ENCODE measurements around the gene INS. TPM values are rescaled to one million over a fixed set of nuclear protein-coding genes. Genes with fewer than 3 reads are reported as not detected.

Gene INS
- total and polyA plus RNA-seq, 4 donors = 1.2 to 3.3 TPM; not detected in 2

DNA sequence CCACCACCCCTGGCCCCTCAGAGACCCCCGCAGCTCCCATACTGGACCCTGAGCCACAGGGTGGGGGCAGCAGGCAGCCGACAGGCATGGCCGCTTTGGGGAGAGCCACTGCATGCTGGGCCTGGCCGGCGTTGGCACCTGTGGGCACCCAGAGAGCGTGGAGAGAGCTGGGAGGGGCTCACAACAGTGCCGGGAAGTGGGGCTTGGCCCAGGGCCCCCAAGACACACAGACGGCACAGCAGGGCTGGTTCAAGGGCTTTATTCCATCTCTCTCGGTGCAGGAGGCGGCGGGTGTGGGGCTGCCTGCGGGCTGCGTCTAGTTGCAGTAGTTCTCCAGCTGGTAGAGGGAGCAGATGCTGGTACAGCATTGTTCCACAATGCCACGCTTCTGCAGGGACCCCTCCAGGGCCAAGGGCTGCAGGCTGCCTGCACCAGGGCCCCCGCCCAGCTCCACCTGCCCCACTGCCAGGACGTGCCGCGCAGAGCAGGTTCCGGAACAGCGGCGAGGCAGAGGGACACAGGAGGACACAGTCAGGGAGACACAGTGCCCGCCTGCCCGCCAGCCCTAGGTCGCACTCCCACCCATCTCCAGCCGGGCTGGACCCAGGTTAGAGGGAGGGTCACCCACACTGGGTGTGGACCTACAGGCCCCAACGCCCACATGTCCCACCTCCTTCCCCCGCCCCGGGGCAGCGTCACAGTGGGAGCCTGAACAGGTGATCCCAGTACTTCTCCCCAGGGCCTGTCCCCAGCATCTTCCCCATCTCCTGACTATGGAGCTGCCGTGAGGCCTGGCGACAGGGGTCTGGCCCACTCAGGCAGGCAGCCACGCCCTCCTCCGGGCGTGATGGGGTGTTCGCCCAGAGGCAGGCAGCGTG lies 1.2 kb downstream of the INS start:
- H3K9ac ChIP-seq (ENCODE audit: insufficient read depth in 1 of 2, low read length in 2 of 2) = no peak overlapping the region
- no peak overlapping the region for H3K27ac ChIP-seq (ENCODE audit: low read depth in 1 of 2, low read length in 1 of 2)
- no peaks in the 10 kb centered on the region for H3K4me1 ChIP-seq (ENCODE audit: control insufficient read depth in 5 of 5, insufficient read depth in 5 of 5, low read length in 5 of 5)
- no peak for TF ChIP-seq CTCF (IDR thresholded peaks at IDR 0.05; ENCODE audit: control extremely low read depth, extremely low read depth)
- ATAC-seq (ENCODE audit: insufficient read depth, low FRiP score) (no peak), DNase-seq (no peak)
- H3K4me3 ChIP-seq = no peak overlapping the region
- peaks cover 0 to 12% (median 0%) of the 10 kb centered on the region in 3 donors for H3K27me3 ChIP-seq (ENCODE audit: control insufficient read depth in 3 of 3, insufficient read depth in 3 of 3, low read length in 2 of 3)
- 69 to 85% methylated on average over 36 of the region's 36 CpGs for WGBS, 2 donors
- H3K9me3 ChIP-seq (ENCODE audit: control insufficient read depth in 4 of 4, insufficient read depth in 3 of 4, low read length in 3 of 4) = peaks cover 0 to 3% (median 0%) of the 10 kb centered on the region in 4 donors
- no peaks in the 10 kb centered on the region for H3K36me3 ChIP-seq (ENCODE audit: control insufficient read depth in 4 of 4, insufficient read depth in 4 of 4, low read length in 4 of 4)

DNA sequence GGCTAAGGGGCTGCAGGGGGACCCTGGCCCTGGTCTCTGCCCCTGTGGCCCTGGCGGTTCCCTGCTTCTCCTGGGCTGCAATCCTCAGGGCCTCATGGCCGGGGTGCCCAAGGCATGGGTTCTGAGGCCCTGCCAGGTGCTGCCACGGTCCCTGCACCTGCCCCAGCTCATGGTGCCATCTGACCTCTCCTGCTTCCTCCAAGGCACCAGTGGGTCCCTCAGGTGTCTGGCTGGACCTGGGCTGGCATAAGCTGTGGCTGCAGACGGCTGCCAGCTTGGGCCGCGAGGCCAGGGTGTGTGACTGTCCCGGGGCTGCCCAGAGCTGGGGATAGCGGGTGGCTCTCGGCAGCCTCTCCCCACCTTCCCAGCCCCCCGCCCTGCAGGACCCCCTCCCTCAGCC lies 2.0 kb downstream of the INS start:
- H3K4me1 ChIP-seq (ENCODE audit: control insufficient read depth in 5 of 5, insufficient read depth in 5 of 5, low read length in 5 of 5) = no peaks in the 10 kb centered on the region
- peaks cover 0 to 12% (median 0%) of the 10 kb centered on the region in 3 donors for H3K27me3 ChIP-seq (ENCODE audit: control insufficient read depth in 3 of 3, insufficient read depth in 3 of 3, low read length in 2 of 3)
- H3K4me3 ChIP-seq = no peak overlapping the region
- H3K9me3 ChIP-seq (ENCODE audit: control insufficient read depth in 4 of 4, insufficient read depth in 3 of 4, low read length in 3 of 4) = peaks cover 0 to 3% (median 0%) of the 10 kb centered on the region in 4 donors
- no peak for TF ChIP-seq CTCF (IDR thresholded peaks at IDR 0.05; ENCODE audit: control extremely low read depth, extremely low read depth)
- H3K9ac ChIP-seq (ENCODE audit: insufficient read depth in 1 of 2, low read length in 2 of 2) = no peak overlapping the region
- no peak for ATAC-seq (ENCODE audit: insufficient read depth, low FRiP score)
- DNase-seq = no peak
- 75 to 86% methylated on average over 7 to 10 of the region's 10 CpGs for WGBS, 2 donors
- H3K36me3 ChIP-seq (ENCODE audit: control insufficient read depth in 4 of 4, insufficient read depth in 4 of 4, low read length in 4 of 4) = no peaks in the 10 kb centered on the region
- no peak overlapping the region for H3K27ac ChIP-seq (ENCODE audit: low read depth in 1 of 2, low read length in 1 of 2)

GRCh38 chr11:2158296-2158737 lies 2.7 kb downstream of the INS start:
- DNase-seq (no peak), ATAC-seq (ENCODE audit: insufficient read depth, low FRiP score) (no peak)
- Histone ChIP-seq H3K4me3 (no peak overlapping the region), H3K4me1 (ENCODE audit: control insufficient read depth in 5 of 5, insufficient read depth in 5 of 5, low read length in 5 of 5) (no peaks in the 10 kb centered on the region), H3K27ac (ENCODE audit: low read depth in 1 of 2, low read length in 1 of 2) (no peak overlapping the region), H3K36me3 (ENCODE audit: control insufficient read depth in 4 of 4, insufficient read depth in 4 of 4, low read length in 4 of 4) (no peaks in the 10 kb centered on the region), H3K27me3 (ENCODE audit: control insufficient read depth in 3 of 3, insufficient read depth in 3 of 3, low read length in 2 of 3) (peaks cover 0 to 12% (median 0%) of the 10 kb centered on the region in 3 donors), H3K9me3 (ENCODE audit: control insufficient read depth in 4 of 4, insufficient read depth in 3 of 4, low read length in 3 of 4) (peaks cover 0 to 3% (median 0%) of the 10 kb centered on the region in 4 donors), H3K9ac (ENCODE audit: insufficient read depth in 1 of 2, low read length in 2 of 2) (no peak overlapping the region)
- TF ChIP-seq CTCF (IDR thresholded peaks at IDR 0.05; ENCODE audit: control extremely low read depth, extremely low read depth) = no peak
- WGBS, 2 donors = 69 to 76% methylated on average over 13 of the region's 13 CpGs

All from lung (tissue), 12 donors.